Measurements from ENCODE around the gene ZBTB12. TPM values are rescaled to one million over a fixed set of nuclear protein-coding genes. Genes with fewer than 3 reads are reported as not detected.
A peak's percentile ranks its signal among the peaks of the same experiment; 100 is the strongest.

ZBTB12 gene
- total and polyA plus RNA-seq, 2 of the 13 experiments (the other 11 are each of a cell fraction or from before 2014, with no cell fraction given), result 4.8 to 6.0 TPM

GRCh38 chr6:31949926-31950548, 48.2 kb upstream of the ZBTB12 start (continued):
- TF ChIP-seq, protein P1, sequence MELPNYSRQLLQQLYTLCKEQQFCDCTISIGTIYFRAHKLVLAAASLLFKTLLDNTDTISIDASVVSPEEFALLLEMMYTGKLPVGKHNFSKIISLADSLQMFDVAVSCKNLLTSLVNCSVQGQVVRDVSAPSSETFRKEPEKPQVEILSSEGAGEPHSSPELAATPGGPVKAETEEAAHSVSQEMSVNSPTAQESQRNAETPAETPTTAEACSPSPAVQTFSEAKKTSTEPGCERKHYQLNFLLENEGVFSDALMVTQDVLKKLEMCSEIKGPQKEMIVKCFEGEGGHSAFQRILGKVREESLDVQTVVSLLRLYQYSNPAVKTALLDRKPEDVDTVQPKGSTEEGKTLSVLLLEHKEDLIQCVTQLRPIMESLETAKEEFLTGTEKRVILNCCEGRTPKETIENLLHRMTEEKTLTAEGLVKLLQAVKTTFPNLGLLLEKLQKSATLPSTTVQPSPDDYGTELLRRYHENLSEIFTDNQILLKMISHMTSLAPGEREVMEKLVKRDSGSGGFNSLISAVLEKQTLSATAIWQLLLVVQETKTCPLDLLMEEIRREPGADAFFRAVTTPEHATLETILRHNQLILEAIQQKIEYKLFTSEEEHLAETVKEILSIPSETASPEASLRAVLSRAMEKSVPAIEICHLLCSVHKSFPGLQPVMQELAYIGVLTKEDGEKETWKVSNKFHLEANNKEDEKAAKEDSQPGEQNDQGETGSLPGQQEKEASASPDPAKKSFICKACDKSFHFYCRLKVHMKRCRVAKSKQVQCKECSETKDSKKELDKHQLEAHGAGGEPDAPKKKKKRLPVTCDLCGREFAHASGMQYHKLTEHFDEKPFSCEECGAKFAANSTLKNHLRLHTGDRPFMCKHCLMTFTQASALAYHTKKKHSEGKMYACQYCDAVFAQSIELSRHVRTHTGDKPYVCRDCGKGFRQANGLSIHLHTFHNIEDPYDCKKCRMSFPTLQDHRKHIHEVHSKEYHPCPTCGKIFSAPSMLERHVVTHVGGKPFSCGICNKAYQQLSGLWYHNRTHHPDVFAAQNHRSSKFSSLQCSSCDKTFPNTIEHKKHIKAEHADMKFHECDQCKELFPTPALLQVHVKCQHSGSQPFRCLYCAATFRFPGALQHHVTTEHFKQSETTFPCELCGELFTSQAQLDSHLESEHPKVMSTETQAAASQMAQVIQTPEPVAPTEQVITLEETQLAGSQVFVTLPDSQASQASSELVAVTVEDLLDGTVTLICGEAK (IDR thresholded peaks at IDR 0.05), result no peak
- TF ChIP-seq, protein P1 (CRISPR knock-in tag; IDR thresholded peaks at IDR 0.05), result peak; percentile 44; the same call in 1 of the 2 replicates
- TF ChIP-seq ZNF143 (CRISPR knock-in tag; IDR thresholded peaks at IDR 0.05) (no peak), NFIB (CRISPR knock-in tag; IDR thresholded peaks at IDR 0.05; ENCODE audit: borderline replicate concordance) (no peak), POGZ (CRISPR knock-in tag; IDR thresholded peaks at IDR 0.05) (no peak), POLR2A (IDR thresholded peaks at IDR 0.05; ENCODE audit: insufficient read depth in 1 of 2, low read depth in 2 of 2, low read length in 2 of 2) (peak in 1 of 2 experiments; percentile 26; a peak in 1 of 4 replicates), POLR2G (IDR thresholded peaks at IDR 0.05; ENCODE audit: low read depth, low read length) (peak; percentile 61), ZNF564 (CRISPR knock-in tag; IDR thresholded peaks at IDR 0.05) (no peak), SOX13 (IDR thresholded peaks at IDR 0.05) (0 out of 2 replicates have a peak, but pooled peaks have one; percentile 8), SOX13 (CRISPR knock-in tag; conservative IDR thresholded peaks at IDR 0.05 in 1 of 2, IDR thresholded peaks at IDR 0.05 in 1 of 2) (no peak), NFATC3 (CRISPR knock-in tag; IDR thresholded peaks at IDR 0.05) (no peak), ZNF891 (CRISPR knock-in tag; IDR thresholded peaks at IDR 0.05) (peak; percentile 34; the same call in 1 of the 2 replicates), RNF2 (conservative IDR thresholded peaks at IDR 0.05; ENCODE audit: low read depth) (no peak), ZNF850 (CRISPR knock-in tag; conservative IDR thresholded peaks at IDR 0.05) (no peak), MAFK (conservative IDR thresholded peaks at IDR 0.05 in 1 of 2, IDR thresholded peaks at IDR 0.05 in 1 of 2; ENCODE audit: low read length in 2 of 2) (peak; percentile 88 to 92), PAF1 (CRISPR knock-in tag; IDR thresholded peaks at IDR 0.05) (peak; percentile 72)
- TF ChIP-seq, protein P2, sequence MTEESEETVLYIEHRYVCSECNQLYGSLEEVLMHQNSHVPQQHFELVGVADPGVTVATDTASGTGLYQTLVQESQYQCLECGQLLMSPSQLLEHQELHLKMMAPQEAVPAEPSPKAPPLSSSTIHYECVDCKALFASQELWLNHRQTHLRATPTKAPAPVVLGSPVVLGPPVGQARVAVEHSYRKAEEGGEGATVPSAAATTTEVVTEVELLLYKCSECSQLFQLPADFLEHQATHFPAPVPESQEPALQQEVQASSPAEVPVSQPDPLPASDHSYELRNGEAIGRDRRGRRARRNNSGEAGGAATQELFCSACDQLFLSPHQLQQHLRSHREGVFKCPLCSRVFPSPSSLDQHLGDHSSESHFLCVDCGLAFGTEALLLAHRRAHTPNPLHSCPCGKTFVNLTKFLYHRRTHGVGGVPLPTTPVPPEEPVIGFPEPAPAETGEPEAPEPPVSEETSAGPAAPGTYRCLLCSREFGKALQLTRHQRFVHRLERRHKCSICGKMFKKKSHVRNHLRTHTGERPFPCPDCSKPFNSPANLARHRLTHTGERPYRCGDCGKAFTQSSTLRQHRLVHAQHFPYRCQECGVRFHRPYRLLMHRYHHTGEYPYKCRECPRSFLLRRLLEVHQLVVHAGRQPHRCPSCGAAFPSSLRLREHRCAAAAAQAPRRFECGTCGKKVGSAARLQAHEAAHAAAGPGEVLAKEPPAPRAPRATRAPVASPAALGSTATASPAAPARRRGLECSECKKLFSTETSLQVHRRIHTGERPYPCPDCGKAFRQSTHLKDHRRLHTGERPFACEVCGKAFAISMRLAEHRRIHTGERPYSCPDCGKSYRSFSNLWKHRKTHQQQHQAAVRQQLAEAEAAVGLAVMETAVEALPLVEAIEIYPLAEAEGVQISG (CRISPR knock-in tag; IDR thresholded peaks at IDR 0.05), result no peak
- TF ChIP-seq, protein P3, sequence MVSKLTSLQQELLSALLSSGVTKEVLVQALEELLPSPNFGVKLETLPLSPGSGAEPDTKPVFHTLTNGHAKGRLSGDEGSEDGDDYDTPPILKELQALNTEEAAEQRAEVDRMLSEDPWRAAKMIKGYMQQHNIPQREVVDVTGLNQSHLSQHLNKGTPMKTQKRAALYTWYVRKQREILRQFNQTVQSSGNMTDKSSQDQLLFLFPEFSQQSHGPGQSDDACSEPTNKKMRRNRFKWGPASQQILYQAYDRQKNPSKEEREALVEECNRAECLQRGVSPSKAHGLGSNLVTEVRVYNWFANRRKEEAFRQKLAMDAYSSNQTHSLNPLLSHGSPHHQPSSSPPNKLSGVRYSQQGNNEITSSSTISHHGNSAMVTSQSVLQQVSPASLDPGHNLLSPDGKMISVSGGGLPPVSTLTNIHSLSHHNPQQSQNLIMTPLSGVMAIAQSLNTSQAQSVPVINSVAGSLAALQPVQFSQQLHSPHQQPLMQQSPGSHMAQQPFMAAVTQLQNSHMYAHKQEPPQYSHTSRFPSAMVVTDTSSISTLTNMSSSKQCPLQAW (CRISPR knock-in tag; IDR thresholded peaks at IDR 0.05), result no peak

Measured in HepG2 (cell line).